Measurements from ENCODE around the gene VPS26A.
"Not testable (repeated sequence)": the region's sequence is repeated elsewhere in the genome, so short reads cannot be mapped to it uniquely, and the experiment has no call there.

VPS26A gene

GRCh38 chr10:69168493-69168892 lies 44.5 kb downstream of the VPS26A start:
- TF ChIP-seq CTCF (IDR thresholded peaks at IDR 0.05; ENCODE audit: low read depth, low read length, missing control alignments), result no peak
- H3K4me3 ChIP-seq (replicated peaks; ENCODE audit: low read depth, low read length), result no peak overlapping the region
- DNase-seq (ENCODE audit: extremely low read depth, low read depth), result no peak

- no peak for TF ChIP-seq CTCF (IDR thresholded peaks at IDR 0.05; ENCODE audit: low read depth, low read length, missing control alignments)
- no peak for DNase-seq (ENCODE audit: extremely low read depth, low read depth)
- no peak overlapping the region for H3K4me3 ChIP-seq (replicated peaks; ENCODE audit: low read depth, low read length)
Measured at GRCh38 chr10:69172241-69172982, 48.4 kb downstream of the VPS26A start.

- not testable (repeated sequence) for DNase-seq (ENCODE audit: extremely low read depth, low read depth); H3K4me3 ChIP-seq (replicated peaks; ENCODE audit: low read depth, low read length)
Measured at GRCh38 chr10:69175326-69175725, 51.3 kb downstream of the VPS26A start.

- no peak overlapping the region for H3K4me3 ChIP-seq (replicated peaks; ENCODE audit: low read depth, low read length)
- no peak for DNase-seq (ENCODE audit: extremely low read depth, low read depth)
- TF ChIP-seq CTCF (IDR thresholded peaks at IDR 0.05; ENCODE audit: low read depth, low read length, missing control alignments), result no peak
Measured at GRCh38 chr10:69176823-69177222, 52.8 kb downstream of the VPS26A start.

GRCh38 chr10:69179089-69179742 lies 55.2 kb downstream of the VPS26A start:
- peak overlapping the region; percentile 99 for H3K4me3 ChIP-seq (replicated peaks; ENCODE audit: low read depth, low read length)
- no peak for DNase-seq (ENCODE audit: extremely low read depth, low read depth)
- no peak for TF ChIP-seq CTCF (IDR thresholded peaks at IDR 0.05; ENCODE audit: low read depth, low read length, missing control alignments)

- no peak for TF ChIP-seq CTCF (IDR thresholded peaks at IDR 0.05; ENCODE audit: low read depth, low read length, missing control alignments)
- H3K4me3 ChIP-seq (replicated peaks; ENCODE audit: low read depth, low read length), result peak within 1 kb of the TSS; percentile 99
Measured at GRCh38 chr10:69179743-69180524, 56.0 kb downstream of the VPS26A start, which contains the start of gene SUPV3L1. TSS of gene SUPV3L1 (plus strand) at chr10:69180234. CDS start at chr10:69180292, 58 bp downstream.

More at GRCh38 chr10:69179743-69180524, 56.0 kb downstream of the VPS26A start, which contains the start of gene SUPV3L1:
- peak; percentile 96 for DNase-seq (ENCODE audit: extremely low read depth, low read depth)

Measured in HFF-Myc (cell line).